ENCODE results near the gene PRPS1.

The PRPS1 gene

DNA sequence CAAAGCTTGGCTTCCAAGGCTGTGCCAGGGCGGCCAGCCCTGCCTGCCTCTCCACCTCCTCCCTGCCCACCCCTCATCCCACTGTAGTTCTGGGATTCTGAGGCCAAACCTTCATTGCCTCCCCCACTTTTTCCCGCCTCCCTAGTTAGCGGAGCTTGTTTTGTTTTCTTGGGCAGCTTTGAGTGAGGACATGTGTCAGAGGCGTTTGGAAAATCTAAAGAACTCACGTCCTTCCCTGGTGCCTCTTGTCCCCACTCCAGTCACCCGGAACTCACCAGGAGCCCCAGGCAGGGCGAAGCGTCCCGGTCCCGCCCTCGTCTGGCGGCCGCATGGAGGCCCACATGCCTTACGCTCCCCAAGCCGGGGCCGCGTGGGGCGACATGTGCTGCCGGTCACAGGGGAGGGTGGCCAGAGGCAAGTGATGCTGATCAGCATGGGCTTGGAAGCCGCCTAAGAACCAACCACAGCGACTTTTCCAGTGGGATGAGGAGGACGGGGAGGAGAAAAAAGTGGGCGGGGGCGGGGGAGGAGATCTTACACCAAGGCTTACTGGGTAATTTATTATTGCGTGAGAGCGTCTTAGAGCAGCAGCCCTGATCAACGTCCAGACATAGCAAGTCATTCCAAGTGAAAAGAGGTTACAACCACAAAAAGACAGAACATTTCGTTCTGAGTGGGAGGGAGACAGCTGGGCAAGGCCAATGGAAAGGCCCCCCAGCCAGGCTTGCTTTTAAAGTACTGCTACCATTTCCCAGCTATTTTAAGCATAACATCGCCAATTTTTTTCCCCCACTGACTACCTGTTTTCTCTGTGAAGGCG lies 48.5 kb downstream of the PRPS1 start (continued):
- TF ChIP-seq ZBTB21 (tag by site-specific recombination; IDR thresholded peaks at IDR 0.05) (no peak), ZNF48 (tag by site-specific recombination; IDR thresholded peaks at IDR 0.05) (no peak), ZNF670 (tag by site-specific recombination; IDR thresholded peaks at IDR 0.05; ENCODE audit: low read depth) (no peak), ZNF169 (tag by site-specific recombination; IDR thresholded peaks at IDR 0.05) (no peak), ZNF211 (tag by site-specific recombination; IDR thresholded peaks at IDR 0.05; ENCODE audit: low read depth) (no peak), ZBTB8A (tag by site-specific recombination; IDR thresholded peaks at IDR 0.05) (peak; percentile 64), ZNF530 (tag by site-specific recombination; IDR thresholded peaks at IDR 0.05; ENCODE audit: low read depth) (no peak), KLF10 (tag by site-specific recombination; IDR thresholded peaks at IDR 0.05) (peak; percentile 69; the same call in 1 of the 2 replicates), EGR2 (tag by site-specific recombination; IDR thresholded peaks at IDR 0.05; ENCODE audit: low read depth) (peak; percentile 88), ZNF544 (tag by site-specific recombination; IDR thresholded peaks at IDR 0.05) (no peak), WT1 (tag by site-specific recombination; IDR thresholded peaks at IDR 0.05) (peak; percentile 58), ZSCAN16 (tag by site-specific recombination; IDR thresholded peaks at IDR 0.05) (no peak), IKZF3 (tag by site-specific recombination; IDR thresholded peaks at IDR 0.05) (peak; percentile 92), ZNF114 (tag by site-specific recombination; IDR thresholded peaks at IDR 0.05) (no peak), ZFP37 (tag by site-specific recombination; IDR thresholded peaks at IDR 0.05) (no peak), SP3 (tag by site-specific recombination; IDR thresholded peaks at IDR 0.05) (peak; percentile 85), ZNF16 (tag by site-specific recombination; IDR thresholded peaks at IDR 0.05; ENCODE audit: low read depth) (no peak), OVOL3 (tag by site-specific recombination; IDR thresholded peaks at IDR 0.05) (no peak), ZNF596 (tag by site-specific recombination; IDR thresholded peaks at IDR 0.05) (no peak), ZNF830 (tag by site-specific recombination; IDR thresholded peaks at IDR 0.05; ENCODE audit: low read depth) (no peak), SP2 (tag by site-specific recombination; IDR thresholded peaks at IDR 0.05) (peak; percentile 91)
- TF ChIP-seq, protein P1, sequence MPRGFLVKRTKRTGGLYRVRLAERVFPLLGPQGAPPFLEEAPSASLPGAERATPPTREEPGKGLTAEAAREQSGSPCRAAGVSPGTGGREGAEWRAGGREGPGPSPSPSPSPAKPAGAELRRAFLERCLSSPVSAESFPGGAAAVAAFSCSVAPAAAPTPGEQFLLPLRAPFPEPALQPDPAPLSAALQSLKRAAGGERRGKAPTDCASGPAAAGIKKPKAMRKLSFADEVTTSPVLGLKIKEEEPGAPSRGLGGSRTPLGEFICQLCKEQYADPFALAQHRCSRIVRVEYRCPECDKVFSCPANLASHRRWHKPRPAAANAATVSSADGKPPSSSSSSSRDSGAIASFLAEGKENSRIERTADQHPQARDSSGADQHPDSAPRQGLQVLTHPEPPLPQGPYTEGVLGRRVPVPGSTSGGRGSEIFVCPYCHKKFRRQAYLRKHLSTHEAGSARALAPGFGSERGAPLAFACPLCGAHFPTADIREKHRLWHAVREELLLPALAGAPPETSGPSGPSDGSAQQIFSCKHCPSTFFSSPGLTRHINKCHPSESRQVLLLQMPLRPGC (tag by site-specific recombination; IDR thresholded peaks at IDR 0.05), result 0 out of 2 replicates have a peak, but pooled peaks have one; percentile 15
- TF ChIP-seq, protein P2, sequence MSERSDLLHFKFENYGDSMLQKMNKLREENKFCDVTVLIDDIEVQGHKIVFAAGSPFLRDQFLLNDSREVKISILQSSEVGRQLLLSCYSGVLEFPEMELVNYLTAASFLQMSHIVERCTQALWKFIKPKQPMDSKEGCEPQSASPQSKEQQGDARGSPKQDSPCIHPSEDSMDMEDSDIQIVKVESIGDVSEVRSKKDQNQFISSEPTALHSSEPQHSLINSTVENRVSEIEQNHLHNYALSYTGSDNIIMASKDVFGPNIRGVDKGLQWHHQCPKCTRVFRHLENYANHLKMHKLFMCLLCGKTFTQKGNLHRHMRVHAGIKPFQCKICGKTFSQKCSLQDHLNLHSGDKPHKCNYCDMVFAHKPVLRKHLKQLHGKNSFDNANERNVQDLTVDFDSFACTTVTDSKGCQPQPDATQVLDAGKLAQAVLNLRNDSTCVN (tag by site-specific recombination; optimal IDR thresholded peaks at IDR 0.05), result no peak
- TF ChIP-seq, protein P3, sequence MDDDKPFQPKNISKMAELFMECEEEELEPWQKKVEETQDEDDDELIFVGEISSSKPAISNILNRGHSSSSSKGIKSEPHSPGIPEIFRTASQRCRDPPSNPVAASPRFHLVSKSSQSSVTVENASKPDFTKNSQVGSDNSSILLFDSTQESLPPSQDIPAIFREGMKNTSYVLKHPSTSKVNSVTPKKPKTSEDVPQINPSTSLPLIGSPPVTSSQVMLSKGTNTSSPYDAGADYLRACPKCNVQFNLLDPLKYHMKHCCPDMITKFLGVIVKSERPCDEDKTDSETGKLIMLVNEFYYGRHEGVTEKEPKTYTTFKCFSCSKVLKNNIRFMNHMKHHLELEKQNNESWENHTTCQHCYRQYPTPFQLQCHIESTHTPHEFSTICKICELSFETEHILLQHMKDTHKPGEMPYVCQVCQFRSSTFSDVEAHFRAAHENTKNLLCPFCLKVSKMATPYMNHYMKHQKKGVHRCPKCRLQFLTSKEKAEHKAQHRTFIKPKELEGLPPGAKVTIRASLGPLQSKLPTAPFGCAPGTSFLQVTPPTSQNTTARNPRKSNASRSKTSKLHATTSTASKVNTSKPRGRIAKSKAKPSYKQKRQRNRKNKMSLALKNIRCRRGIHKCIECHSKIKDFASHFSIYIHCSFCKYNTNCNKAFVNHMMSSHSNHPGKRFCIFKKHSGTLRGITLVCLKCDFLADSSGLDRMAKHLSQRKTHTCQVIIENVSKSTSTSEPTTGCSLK (tag by site-specific recombination; IDR thresholded peaks at IDR 0.05), result no peak
- TF ChIP-seq, protein P4, sequence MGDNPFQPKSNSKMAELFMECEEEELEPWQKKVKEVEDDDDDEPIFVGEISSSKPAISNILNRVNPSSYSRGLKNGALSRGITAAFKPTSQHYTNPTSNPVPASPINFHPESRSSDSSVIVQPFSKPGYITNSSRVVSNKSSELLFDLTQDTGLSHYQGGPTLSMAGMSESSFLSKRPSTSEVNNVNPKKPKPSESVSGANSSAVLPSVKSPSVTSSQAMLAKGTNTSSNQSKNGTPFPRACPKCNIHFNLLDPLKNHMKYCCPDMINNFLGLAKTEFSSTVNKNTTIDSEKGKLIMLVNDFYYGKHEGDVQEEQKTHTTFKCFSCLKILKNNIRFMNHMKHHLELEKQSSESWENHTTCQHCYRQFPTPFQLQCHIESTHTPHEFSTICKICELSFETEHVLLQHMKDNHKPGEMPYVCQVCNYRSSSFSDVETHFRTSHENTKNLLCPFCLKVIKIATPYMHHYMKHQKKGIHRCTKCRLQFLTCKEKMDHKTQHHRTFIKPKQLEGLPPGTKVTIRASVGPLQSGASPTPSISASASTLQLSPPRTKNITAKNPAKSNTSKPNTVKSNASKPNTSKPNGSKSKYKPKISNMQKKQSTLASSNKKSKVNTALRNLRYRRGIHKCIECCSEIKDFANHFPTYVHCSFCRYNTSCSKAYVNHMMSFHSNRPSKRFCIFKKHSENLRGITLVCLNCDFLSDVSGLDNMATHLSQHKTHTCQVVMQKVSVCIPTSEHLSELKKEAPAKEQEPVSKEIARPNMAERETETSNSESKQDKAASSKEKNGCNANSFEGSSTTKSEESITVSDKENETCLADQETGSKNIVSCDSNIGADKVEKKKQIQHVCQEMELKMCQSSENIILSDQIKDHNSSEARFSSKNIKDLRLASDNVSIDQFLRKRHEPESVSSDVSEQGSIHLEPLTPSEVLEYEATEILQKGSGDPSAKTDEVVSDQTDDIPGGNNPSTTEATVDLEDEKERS (tag by site-specific recombination; IDR thresholded peaks at IDR 0.05), result no peak
- TF ChIP-seq, protein P5, sequence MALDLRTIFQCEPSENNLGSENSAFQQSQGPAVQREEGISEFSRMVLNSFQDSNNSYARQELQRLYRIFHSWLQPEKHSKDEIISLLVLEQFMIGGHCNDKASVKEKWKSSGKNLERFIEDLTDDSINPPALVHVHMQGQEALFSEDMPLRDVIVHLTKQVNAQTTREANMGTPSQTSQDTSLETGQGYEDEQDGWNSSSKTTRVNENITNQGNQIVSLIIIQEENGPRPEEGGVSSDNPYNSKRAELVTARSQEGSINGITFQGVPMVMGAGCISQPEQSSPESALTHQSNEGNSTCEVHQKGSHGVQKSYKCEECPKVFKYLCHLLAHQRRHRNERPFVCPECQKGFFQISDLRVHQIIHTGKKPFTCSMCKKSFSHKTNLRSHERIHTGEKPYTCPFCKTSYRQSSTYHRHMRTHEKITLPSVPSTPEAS (tag by site-specific recombination; IDR thresholded peaks at IDR 0.05), result no peak
- TF ChIP-seq, protein P6, sequence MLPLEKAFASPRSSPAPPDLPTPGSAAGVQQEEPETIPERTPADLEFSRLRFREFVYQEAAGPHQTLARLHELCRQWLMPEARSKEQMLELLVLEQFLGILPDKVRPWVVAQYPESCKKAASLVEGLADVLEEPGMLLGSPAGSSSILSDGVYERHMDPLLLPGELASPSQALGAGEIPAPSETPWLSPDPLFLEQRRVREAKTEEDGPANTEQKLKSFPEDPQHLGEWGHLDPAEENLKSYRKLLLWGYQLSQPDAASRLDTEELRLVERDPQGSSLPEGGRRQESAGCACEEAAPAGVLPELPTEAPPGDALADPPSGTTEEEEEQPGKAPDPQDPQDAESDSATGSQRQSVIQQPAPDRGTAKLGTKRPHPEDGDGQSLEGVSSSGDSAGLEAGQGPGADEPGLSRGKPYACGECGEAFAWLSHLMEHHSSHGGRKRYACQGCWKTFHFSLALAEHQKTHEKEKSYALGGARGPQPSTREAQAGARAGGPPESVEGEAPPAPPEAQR (tag by site-specific recombination; IDR thresholded peaks at IDR 0.05), result 0 out of 2 replicates have a peak, but pooled peaks have one; percentile 35
- TF ChIP-seq, protein P7, sequence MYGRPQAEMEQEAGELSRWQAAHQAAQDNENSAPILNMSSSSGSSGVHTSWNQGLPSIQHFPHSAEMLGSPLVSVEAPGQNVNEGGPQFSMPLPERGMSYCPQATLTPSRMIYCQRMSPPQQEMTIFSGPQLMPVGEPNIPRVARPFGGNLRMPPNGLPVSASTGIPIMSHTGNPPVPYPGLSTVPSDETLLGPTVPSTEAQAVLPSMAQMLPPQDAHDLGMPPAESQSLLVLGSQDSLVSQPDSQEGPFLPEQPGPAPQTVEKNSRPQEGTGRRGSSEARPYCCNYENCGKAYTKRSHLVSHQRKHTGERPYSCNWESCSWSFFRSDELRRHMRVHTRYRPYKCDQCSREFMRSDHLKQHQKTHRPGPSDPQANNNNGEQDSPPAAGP (tag by site-specific recombination; IDR thresholded peaks at IDR 0.05), result no peak

Data from HEK293 (cell line).